GOT3 (cell line): Measurements from ENCODE around the gene KRT2.

ENCODE experiments used
- DNase-seq: peaks from one replicate; lab custom pipeline; 2025; ENCODE audit warnings: mixed read lengths; lab: John Stamatoyannopoulos, UW

Gene KRT2

GRCh38 chr12:52663420-52663819 is 11.4 kb upstream of the KRT2 start:
- DNase-seq: no peak

GRCh38 chr12:52662918-52663229 is 10.9 kb upstream of the KRT2 start:
- no peak for DNase-seq

- DNase-seq: no peak
These were observed 10.3 kb upstream of the KRT2 start for GRCh38 chr12:52662093-52662917.

- DNase-seq: no peak
These were observed 9.7 kb upstream of the KRT2 start for GRCh38 chr12:52661668-52662067.

- DNase-seq: no peak
These were observed 9.0 kb upstream of the KRT2 start for GRCh38 chr12:52660934-52661499.

GRCh38 chr12:52659951-52660350 is 7.9 kb upstream of the KRT2 start:
- DNase-seq: no peak

- no peak for DNase-seq
These were observed 7.4 kb upstream of the KRT2 start for GRCh38 chr12:52659395-52659794.

- DNase-seq: no peak
These were observed 6.2 kb upstream of the KRT2 start for GRCh38 chr12:52658196-52658595.

GRCh38 chr12:52657250-52657902 is 5.4 kb upstream of the KRT2 start:
- no peak for DNase-seq

- DNase-seq: no peak
These were observed 4.6 kb upstream of the KRT2 start for GRCh38 chr12:52656616-52657015.

GRCh38 chr12:52655720-52656124 is 3.7 kb upstream of the KRT2 start:
- DNase-seq: no peak

GRCh38 chr12:52655251-52655650 is 3.2 kb upstream of the KRT2 start:
- DNase-seq: no peak

GRCh38 chr12:52650520-52651081 is 1.4 kb downstream of the KRT2 start:
- no peak for DNase-seq

GRCh38 chr12:52649066-52649465 is 2.9 kb downstream of the KRT2 start:
- no peak for DNase-seq

GRCh38 chr12:52648012-52648550 is 3.9 kb downstream of the KRT2 start:
- no peak for DNase-seq

- DNase-seq: no peak
These were observed 4.4 kb downstream of the KRT2 start for GRCh38 chr12:52647601-52648000.

- DNase-seq: no peak
These were observed 5.4 kb downstream of the KRT2 start for GRCh38 chr12:52646613-52647012.

GRCh38 chr12:52645982-52646381 is 6.0 kb downstream of the KRT2 start:
- no peak for DNase-seq

GRCh38 chr12:52645120-52645761 is 6.8 kb downstream of the KRT2 start:
- DNase-seq: no peak

GRCh38 chr12:52644078-52644415 is 8.0 kb downstream of the KRT2 start:
- DNase-seq: no peak

GRCh38 chr12:52643233-52644077 is 8.6 kb downstream of the KRT2 start:
- DNase-seq: no peak
